Smooth muscle cell (in vitro differentiated cells): ENCODE results near the gene CHL1. TPM values are rescaled to one million over a fixed set of nuclear protein-coding genes. Genes with fewer than 3 reads are reported as not detected.

Experiments used
- DNase-seq: peaks from one replicate; lab custom pipeline; 2025; ENCODE audit not compliant: unreplicated experiment; lab: John Stamatoyannopoulos, UW
- H2AFZ ChIP-seq: fragments of 200-600 bp; sonication (generic); 2 replicates; pipeline ENCODE4 v1.6.0; 2016; ENCODE audit warnings: antibody characterized with exemption, low read depth, mild to moderate bottlenecking
- H3F3A ChIP-seq: fragments of 200-600 bp; sonication (generic); 2 replicates; pipeline ENCODE4 v1.6.0; 2017; ENCODE audit warnings: antibody characterized with exemption, low read depth
- H3K27ac ChIP-seq: fragments of 200-600 bp; sonication (generic); 2 replicates; pipeline ENCODE4 v1.5.1; 2016; ENCODE audit warnings: low read depth, mild to moderate bottlenecking
- H3K27me3 ChIP-seq: fragments of 200-600 bp; sonication (generic); 2 replicates; pipeline ENCODE4 v1.6.1; 2016; ENCODE audit warnings: low read depth, mild to moderate bottlenecking
- H3K36me3 ChIP-seq: fragments of 200-600 bp; sonication (generic); 2 replicates; pipeline ENCODE4 v1.5.1; 2016; ENCODE audit warnings: low read depth
- H3K4me1 ChIP-seq: fragments of 200-600 bp; sonication (generic); 2 replicates; pipeline ENCODE4 v1.5.1; 2016; ENCODE audit warnings: low read depth
- H3K4me2 ChIP-seq: fragments of 200-600 bp; sonication (generic); 2 replicates; pipeline ENCODE4 v1.6.0; 2016; ENCODE audit warnings: mild to moderate bottlenecking
- H3K4me3 ChIP-seq: fragments of 200-600 bp; sonication (generic); 2 replicates; pipeline ENCODE4 v1.5.1; 2016; ENCODE audit warnings: mild to moderate bottlenecking
- H3K79me2 ChIP-seq: fragments of 200-600 bp; sonication (generic); 2 replicates; pipeline ENCODE4 v1.6.0; 2016; ENCODE audit warnings: low read depth, mild to moderate bottlenecking
- H3K9ac ChIP-seq: fragments of 200-600 bp; sonication (generic); 2 replicates; pipeline ENCODE4 v1.6.0; 2016; ENCODE audit warnings: low read depth
- H3K9me3 ChIP-seq: fragments of 200-600 bp; sonication (generic); replicated peaks from 2 replicates; pipeline ENCODE4 v1.5.1; 2016; ENCODE audit warnings: low read depth
- H4K20me1 ChIP-seq: fragments of 200-600 bp; sonication (generic); 2 replicates; pipeline ENCODE4 v1.6.0; 2016; ENCODE audit warnings: low read depth
- CTCF ChIP-seq: fragments of 200-600 bp; sonication (generic); IDR thresholded peaks from 2 replicates; pipeline ENCODE4 v1.5.1; 2017; ENCODE audit warnings: borderline replicate concordance, mild to moderate bottlenecking, antibody characterized with exemption; ENCODE audit not compliant: insufficient read depth, poor library complexity, severe bottlenecking
- WGBS: methylation state at CpG from one replicate; pipeline ENCODE4 v1.1.7; 2016; ENCODE audit warnings: low lambda C conversion rate; 5-methylcytosine and 5-hydroxymethylcytosine counted together
- polyA plus RNA-seq: library from polyadenylated mRNA; unstranded; fragments of >200 nt; fragmentation: Nextera tagmentation; extraction: Ambion mirVana; gene quantifications from 2 replicates; pipeline ENCODE4 v1.2.1, GENCODE V29; 2016
- total RNA-seq: library from RNA; depleted of rRNA; stranded (reverse); fragments of >200 nt; gene quantifications from 2 replicates; pipeline ENCODE4 v1.2.3, GENCODE V29; 2014

CHL1 gene
- total and polyA plus RNA-seq, 2 experiments from 2014 or later: not detected

GRCh38 chr3:355622-356021 lies 159.1 kb downstream of the CHL1 start:
- TF ChIP-seq CTCF: no peak
- H2AFZ ChIP-seq: no peak overlapping the region
- H3K27me3 ChIP-seq: peaks cover 9% of the 10 kb centered on the region
- DNase-seq: no peak
- H3K4me2 ChIP-seq: no peak overlapping the region
- H3K36me3 ChIP-seq: no peaks in the 10 kb centered on the region
- no peaks in the 10 kb centered on the region for H3K79me2 ChIP-seq
- H3K4me1 ChIP-seq: no peaks in the 10 kb centered on the region
- H3K9ac ChIP-seq: no peak overlapping the region
- 50% methylated on average over 8 of the region's 8 CpGs for WGBS
- H3F3A ChIP-seq: no peaks in the 10 kb centered on the region
- no peak overlapping the region for H3K27ac ChIP-seq
- no peaks in the 10 kb centered on the region for H4K20me1 ChIP-seq
- no peak overlapping the region for H3K4me3 ChIP-seq
- no peaks in the 10 kb centered on the region for H3K9me3 ChIP-seq

GRCh38 chr3:356952-357351 lies 160.4 kb downstream of the CHL1 start:
- Histone ChIP-seq H3K4me3 (no peak overlapping the region), H3K79me2 (no peaks in the 10 kb centered on the region), H3K27me3 (no peaks in the 10 kb centered on the region), H3K36me3 (no peaks in the 10 kb centered on the region), H3K9me3 (no peaks in the 10 kb centered on the region), H3F3A (no peaks in the 10 kb centered on the region), H3K4me1 (no peaks in the 10 kb centered on the region), H4K20me1 (no peaks in the 10 kb centered on the region), H2AFZ (no peak overlapping the region), H3K27ac (no peak overlapping the region), H3K4me2 (no peak overlapping the region), H3K9ac (no peak overlapping the region)
- WGBS: 70% methylated on average over 4 of the region's 4 CpGs
- DNase-seq: no peak
- TF ChIP-seq CTCF: no peak

- Histone ChIP-seq H3K9ac (no peak overlapping the region), H4K20me1 (no peaks in the 10 kb centered on the region), H3F3A (no peaks in the 10 kb centered on the region), H3K4me2 (no peak overlapping the region), H3K4me3 (no peak overlapping the region), H3K27me3 (peaks cover 6% of the 10 kb centered on the region), H3K27ac (no peak overlapping the region), H3K9me3 (no peaks in the 10 kb centered on the region), H2AFZ (no peak overlapping the region), H3K79me2 (no peaks in the 10 kb centered on the region), H3K36me3 (no peaks in the 10 kb centered on the region), H3K4me1 (no peaks in the 10 kb centered on the region)
- DNase-seq: no peak
- TF ChIP-seq CTCF: no peak
- 70% methylated on average over 3 of the region's 3 CpGs for WGBS
Observed at GRCh38 chr3:359672-360071, 163.1 kb downstream of the CHL1 start.

GRCh38 chr3:362681-363338 lies 166.2 kb downstream of the CHL1 start:
- H4K20me1 ChIP-seq: no peaks in the 10 kb centered on the region
- no peak overlapping the region for H3K9ac ChIP-seq
- H3K4me3 ChIP-seq: no peak overlapping the region
- no peak overlapping the region for H3K27ac ChIP-seq
- no peak for DNase-seq
- WGBS: 87% methylated on average over 6 of the region's 6 CpGs
- H3K4me1 ChIP-seq: no peaks in the 10 kb centered on the region
- H3K4me2 ChIP-seq: no peak overlapping the region
- H3F3A ChIP-seq: no peaks in the 10 kb centered on the region
- no peaks in the 10 kb centered on the region for H3K9me3 ChIP-seq
- no peak for TF ChIP-seq CTCF
- no peaks in the 10 kb centered on the region for H3K79me2 ChIP-seq
- H2AFZ ChIP-seq: no peak overlapping the region
- peaks cover 6% of the 10 kb centered on the region for H3K27me3 ChIP-seq
- no peaks in the 10 kb centered on the region for H3K36me3 ChIP-seq
